ENCODE measurements around the gene TRIM47. TPM values are rescaled to one million over a fixed set of nuclear protein-coding genes. Genes with fewer than 3 reads are reported as not detected.
A peak's percentile ranks its signal among the peaks of the same experiment; 100 is the strongest.

Gene TRIM47
- total and polyA plus RNA-seq, 8 donors: 13.4 to 63.8 (median 20.8) TPM

GRCh38 chr17:75885431-75885830 lies 7.0 kb upstream of the TRIM47 start:
- H3K4me3 ChIP-seq: no peak overlapping the region
- no peak overlapping the region for H3K27ac ChIP-seq
- no peaks in the 10 kb centered on the region for H3K9me3 ChIP-seq
- no peaks in the 10 kb centered on the region for H3K27me3 ChIP-seq
- H3K36me3 ChIP-seq: peaks cover 0 to 18% of the 10 kb centered on the region in 2 donors
- ATAC-seq (no peak), DNase-seq (no peak)
- no peak for TF ChIP-seq CTCF (IDR thresholded peaks at IDR 0.05)
- intact Hi-C loops (cut with DNase I): no loop called here
- no peaks in the 10 kb centered on the region for H3K4me1 ChIP-seq

- no peak for TF ChIP-seq CTCF (IDR thresholded peaks at IDR 0.05)
- Histone ChIP-seq H3K9me3 (no peaks in the 10 kb centered on the region), H3K27me3 (peaks cover 0 to 25% of the 10 kb centered on the region in 2 donors), H3K36me3 (no peaks in the 10 kb centered on the region), H3K27ac (no peak overlapping the region), H3K4me1 (peaks cover 2 to 26% of the 10 kb centered on the region in 2 donors), H3K4me3 (no peak overlapping the region)
- intact Hi-C loops (cut with DNase I): no loop called here
- DNase-seq: no peak
- ATAC-seq: no peak
These were observed 3.5 kb upstream of the TRIM47 start for GRCh38 chr17:75881678-75882454.

- Histone ChIP-seq H3K27me3 (peaks cover 0 to 39% of the 10 kb centered on the region in 2 donors), H3K4me1 (peaks cover 18 to 42% of the 10 kb centered on the region in 2 donors), H3K27ac (no peak overlapping the region), H3K4me3 (no peak overlapping the region), H3K36me3 (peaks cover 0 to 7% of the 10 kb centered on the region in 2 donors), H3K9me3 (no peaks in the 10 kb centered on the region)
- ATAC-seq (no peak), DNase-seq (no peak)
- TF ChIP-seq CTCF (IDR thresholded peaks at IDR 0.05): no peak
- intact Hi-C loops (cut with DNase I): no loop called here
These were observed 1.9 kb upstream of the TRIM47 start for GRCh38 chr17:75880266-75880665.

- intact Hi-C loops (cut with DNase I): no loop called here
- Histone ChIP-seq H3K27me3 (peaks cover 0 to 39% of the 10 kb centered on the region in 2 donors), H3K4me3 (peak overlapping the region; percentile 58 to 74), H3K4me1 (peaks cover 29 to 65% of the 10 kb centered on the region in 2 donors), H3K36me3 (peaks cover 0 to 22% of the 10 kb centered on the region in 2 donors), H3K27ac (peak overlapping the region; percentile 90 to 94), H3K9me3 (no peaks in the 10 kb centered on the region)
- peak; percentile 64 for ATAC-seq
- DNase-seq: peak; percentile 71 to 95 (median 78)
- TF ChIP-seq CTCF (IDR thresholded peaks at IDR 0.05): peak; percentile 22 to 41
These were observed 618 bp downstream of the TRIM47 start for GRCh38 chr17:75877752-75878173.

- DNase-seq: peak; percentile 87 to 93 (median 92)
- Histone ChIP-seq H3K4me3 (peak overlapping the region; percentile 58 to 74), H3K9me3 (no peaks in the 10 kb centered on the region), H3K27me3 (peaks cover 0 to 39% of the 10 kb centered on the region in 2 donors), H3K36me3 (peaks cover 0 to 22% of the 10 kb centered on the region in 2 donors), H3K4me1 (peaks cover 29 to 71% of the 10 kb centered on the region in 2 donors), H3K27ac (peak overlapping the region; percentile 90 to 94)
- no peak for TF ChIP-seq CTCF (IDR thresholded peaks at IDR 0.05)
- ATAC-seq: peak; percentile 60
- intact Hi-C loops (cut with DNase I): no loop called here
These were observed 1.2 kb downstream of the TRIM47 start for GRCh38 chr17:75876938-75877751.
